Calu3 (cell line): Measurements from ENCODE around the gene HES3. TPM values are rescaled to one million over a fixed set of nuclear protein-coding genes. Genes with fewer than 3 reads are reported as not detected.

Source experiments
- BruUV-seq: library from RNA; stranded (reverse); fragments of 400-500 nt; replicated peaks from 2 replicates; lab custom pipeline; 2021; lab: Mats Ljungman, UMichigan
- CTCF ChIA-PET: fragments of 300-600 bp; sonication (Branson Sonifier 250); formaldehyde crosslinking; loops from one replicate; lab custom pipeline; 2022; ENCODE audit warnings: antibody characterized with exemption; lab: Charles Lee
- DNase-seq: peaks from one replicate; pipeline ENCODE4 v3.0.0; 2022
- H3K27ac Mint-ChIP-seq: one replicate; pipeline ENCODE4 v1.8.0; 2022; ENCODE audit warnings: mixed read lengths; ENCODE audit not compliant: unreplicated experiment
- H3K27me3 Mint-ChIP-seq: one replicate; pipeline ENCODE4 v1.8.0; 2022; ENCODE audit warnings: mixed read lengths; ENCODE audit not compliant: unreplicated experiment
- H3K36me3 Mint-ChIP-seq: one replicate; pipeline ENCODE4 v1.8.0; 2022; ENCODE audit warnings: mild to moderate bottlenecking, moderate library complexity, mixed read lengths; ENCODE audit not compliant: insufficient read depth, unreplicated experiment
- H3K4me1 Mint-ChIP-seq: one replicate; pipeline ENCODE4 v1.8.0; 2022; ENCODE audit warnings: mild to moderate bottlenecking, low read depth, mixed read lengths; ENCODE audit not compliant: unreplicated experiment
- H3K4me3 Mint-ChIP-seq: one replicate; pipeline ENCODE4 v1.8.0; 2022; ENCODE audit warnings: mild to moderate bottlenecking, low read depth, moderate library complexity, mixed read lengths; ENCODE audit not compliant: unreplicated experiment
- H3K9me3 Mint-ChIP-seq: one replicate; pipeline ENCODE4 v1.8.0; 2022; ENCODE audit warnings: low read depth, mixed read lengths; ENCODE audit not compliant: unreplicated experiment
- CTCF ChIP-seq: fragments of 200-600 bp; IDR thresholded peaks from one replicate; pipeline ENCODE4 v1.8.0; 2022; ENCODE audit warnings: antibody characterized with exemption; ENCODE audit not compliant: unreplicated experiment
- intact Hi-C: fragments of 100-400 bp; cut with micrococcal nuclease; formaldehyde crosslinking; loops from one replicate; pipeline ENCODE4 v1.10.0; 2022; ENCODE audit not compliant: unreplicated experiment
- total RNA-seq: library from RNA; stranded (reverse); gene quantifications from 2 replicates; pipeline ENCODE4 v1.2.3, GENCODE V29; 2022

Gene HES3
- total RNA-seq, 1 experiment from 2014 or later: not detected

DNA sequence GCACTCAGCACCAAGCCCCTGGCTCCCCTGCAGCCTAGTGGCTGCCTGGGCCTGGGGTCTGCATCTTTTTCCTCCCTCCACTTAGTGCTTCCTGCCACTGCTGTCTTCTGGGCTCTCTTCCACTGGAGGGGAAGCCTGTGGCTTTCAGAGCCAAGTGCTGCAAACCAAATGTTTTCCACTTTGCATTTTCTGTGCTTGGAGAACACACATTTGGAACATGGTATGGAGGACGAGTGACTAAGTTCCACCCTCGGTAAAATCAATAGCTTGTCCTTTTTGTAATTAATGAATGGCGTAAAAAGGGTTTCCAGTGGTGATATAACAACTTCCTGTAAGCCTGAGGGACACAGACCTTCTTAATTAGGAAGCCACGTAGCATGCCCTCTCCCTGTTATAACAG is 27.0 kb downstream of the HES3 start:
- Mint-ChIP-seq H3K27ac (no peak overlapping the region), H3K36me3 (no peaks in the 10 kb centered on the region), H3K27me3 (no peaks in the 10 kb centered on the region), H3K9me3 (no peaks in the 10 kb centered on the region), H3K4me3 (no peak overlapping the region), H3K4me1 (no peaks in the 10 kb centered on the region)
- BruUV-seq: no TSS peak
- intact Hi-C loops: no loop called here
- no peak for DNase-seq
- TF ChIP-seq CTCF: no peak
- CTCF ChIA-PET: interaction anchor here (0.6 kb wide), 1 partner anchor 14 kb away, joined by 10 read pairs; no protein-coding TSS in a partner anchor

- no peak overlapping the region for H3K4me3 Mint-ChIP-seq
- no peaks in the 10 kb centered on the region for H3K4me1 Mint-ChIP-seq
- intact Hi-C loops: no loop called here
- H3K27ac Mint-ChIP-seq: no peak overlapping the region
- TF ChIP-seq CTCF: no peak
- no TSS peak for BruUV-seq
- CTCF ChIA-PET: no interaction called here
- no peak for DNase-seq
- H3K9me3 Mint-ChIP-seq: no peaks in the 10 kb centered on the region
- H3K36me3 Mint-ChIP-seq: no peaks in the 10 kb centered on the region
- H3K27me3 Mint-ChIP-seq: no peaks in the 10 kb centered on the region
Observed at GRCh38 chr1:6271554-6271953, 27.6 kb downstream of the HES3 start.

- no peak for TF ChIP-seq CTCF
- no TSS peak for BruUV-seq
- Mint-ChIP-seq H3K27me3 (no peaks in the 10 kb centered on the region), H3K4me1 (no peaks in the 10 kb centered on the region), H3K27ac (no peak overlapping the region), H3K9me3 (no peaks in the 10 kb centered on the region), H3K4me3 (no peak overlapping the region), H3K36me3 (no peaks in the 10 kb centered on the region)
- CTCF ChIA-PET: no interaction called here
- intact Hi-C loops: no loop called here
- no peak for DNase-seq
Observed at GRCh38 chr1:6272452-6272851, 28.5 kb downstream of the HES3 start.

GRCh38 chr1:6272868-6273267 is 28.9 kb downstream of the HES3 start:
- no peaks in the 10 kb centered on the region for H3K4me1 Mint-ChIP-seq
- H3K27ac Mint-ChIP-seq: no peak overlapping the region
- intact Hi-C loops: no loop called here

More at GRCh38 chr1:6272868-6273267, 28.9 kb downstream of the HES3 start:
- no TSS peak for BruUV-seq
- H3K4me3 Mint-ChIP-seq: no peak overlapping the region
- H3K27me3 Mint-ChIP-seq: no peaks in the 10 kb centered on the region
- no peak for TF ChIP-seq CTCF
- no peaks in the 10 kb centered on the region for H3K36me3 Mint-ChIP-seq
- CTCF ChIA-PET: no interaction called here
- H3K9me3 Mint-ChIP-seq: no peaks in the 10 kb centered on the region
- no peak for DNase-seq
